C4-2B (cell line): Measurements from ENCODE around the gene SGSM2.

ENCODE experiments used
- ZFX ChIP-seq: fragments of 450-650 bp; IDR thresholded peaks from 2 replicates; pipeline ENCODE4 v1.6.1; 2017
- TF ChIP-seq, protein P1 (sequence below): fragments of 450-650 bp; conservative IDR thresholded peaks from 2 replicates; pipeline ENCODE4 v1.5.1; 2017; ENCODE audit warnings: mild to moderate bottlenecking

DNA sequence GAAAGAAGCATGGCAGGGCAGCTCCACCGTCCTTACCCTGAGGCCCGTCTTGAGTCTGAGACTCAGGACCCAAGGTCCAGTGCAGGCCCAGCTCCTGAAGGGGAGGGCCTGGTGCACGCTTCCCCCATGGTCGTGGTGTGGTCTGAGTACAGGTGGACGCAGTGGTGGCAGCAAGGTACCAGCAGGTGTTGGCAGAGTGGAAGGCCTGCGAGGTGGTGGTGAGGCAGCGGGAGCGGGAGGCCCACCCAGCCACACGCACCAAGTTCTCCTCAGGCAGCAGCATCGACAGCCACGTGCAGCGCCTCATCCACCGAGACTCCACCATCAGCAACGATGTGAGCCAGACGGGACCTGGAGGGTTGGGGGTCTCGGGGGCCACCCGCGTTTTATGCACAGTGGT lies 35.9 kb downstream of the SGSM2 start:
- TF ChIP-seq, protein P1, sequence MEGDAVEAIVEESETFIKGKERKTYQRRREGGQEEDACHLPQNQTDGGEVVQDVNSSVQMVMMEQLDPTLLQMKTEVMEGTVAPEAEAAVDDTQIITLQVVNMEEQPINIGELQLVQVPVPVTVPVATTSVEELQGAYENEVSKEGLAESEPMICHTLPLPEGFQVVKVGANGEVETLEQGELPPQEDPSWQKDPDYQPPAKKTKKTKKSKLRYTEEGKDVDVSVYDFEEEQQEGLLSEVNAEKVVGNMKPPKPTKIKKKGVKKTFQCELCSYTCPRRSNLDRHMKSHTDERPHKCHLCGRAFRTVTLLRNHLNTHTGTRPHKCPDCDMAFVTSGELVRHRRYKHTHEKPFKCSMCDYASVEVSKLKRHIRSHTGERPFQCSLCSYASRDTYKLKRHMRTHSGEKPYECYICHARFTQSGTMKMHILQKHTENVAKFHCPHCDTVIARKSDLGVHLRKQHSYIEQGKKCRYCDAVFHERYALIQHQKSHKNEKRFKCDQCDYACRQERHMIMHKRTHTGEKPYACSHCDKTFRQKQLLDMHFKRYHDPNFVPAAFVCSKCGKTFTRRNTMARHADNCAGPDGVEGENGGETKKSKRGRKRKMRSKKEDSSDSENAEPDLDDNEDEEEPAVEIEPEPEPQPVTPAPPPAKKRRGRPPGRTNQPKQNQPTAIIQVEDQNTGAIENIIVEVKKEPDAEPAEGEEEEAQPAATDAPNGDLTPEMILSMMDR: no peak
- TF ChIP-seq ZFX: no peak
